GM21529 (cell line): ENCODE data around the gene ADK.
"Not testable (repeated sequence)": the region's sequence is repeated elsewhere in the genome, so short reads cannot be mapped to it uniquely, and the experiment has no call there.

ENCODE experiments used
- ATAC-seq: cut with Tn5 transposase; IDR thresholded peaks from one replicate; pipeline ENCODE4 v1.9.1; 2021; ENCODE audit not compliant: unreplicated experiment

The ADK gene

GRCh38 chr10:74406006-74406405 lies 255.0 kb downstream of the ADK start:
- ATAC-seq = no peak

GRCh38 chr10:74415146-74415839 lies 264.3 kb downstream of the ADK start:
- ATAC-seq = no peak

- ATAC-seq = no peak
Observed at GRCh38 chr10:74417397-74417796, 266.4 kb downstream of the ADK start.

GRCh38 chr10:74418285-74418872 lies 267.4 kb downstream of the ADK start:
- ATAC-seq = no peak

GRCh38 chr10:74419491-74419951 lies 268.5 kb downstream of the ADK start:
- no peak for ATAC-seq

- ATAC-seq = no peak
Observed at GRCh38 chr10:74419958-74420375, 268.9 kb downstream of the ADK start.

- no peak for ATAC-seq
Observed at GRCh38 chr10:74424565-74424964, 273.5 kb downstream of the ADK start.

- ATAC-seq = no peak
Observed at GRCh38 chr10:74425456-74426001, 274.5 kb downstream of the ADK start.

GRCh38 chr10:74431816-74432215 lies 280.8 kb downstream of the ADK start:
- no peak for ATAC-seq

- no peak for ATAC-seq
Observed at GRCh38 chr10:74432841-74433594, 282.0 kb downstream of the ADK start.

- ATAC-seq = no peak
Observed at GRCh38 chr10:74433595-74433956, 282.6 kb downstream of the ADK start.

GRCh38 chr10:74433993-74434392 lies 283.0 kb downstream of the ADK start:
- no peak for ATAC-seq

GRCh38 chr10:74434547-74434946 lies 283.5 kb downstream of the ADK start:
- ATAC-seq = no peak

GRCh38 chr10:74436523-74437170 lies 285.6 kb downstream of the ADK start:
- ATAC-seq = no peak

GRCh38 chr10:74437822-74438221 lies 286.8 kb downstream of the ADK start:
- ATAC-seq = no peak

- no peak for ATAC-seq
Observed at GRCh38 chr10:74439213-74439612, 288.2 kb downstream of the ADK start.

GRCh38 chr10:74445493-74445892 lies 294.5 kb downstream of the ADK start:
- no peak for ATAC-seq

GRCh38 chr10:74450602-74451001 lies 299.6 kb downstream of the ADK start:
- no peak for ATAC-seq

GRCh38 chr10:74451127-74451829 lies 300.3 kb downstream of the ADK start:
- no peak for ATAC-seq

GRCh38 chr10:74453169-74453568 lies 302.1 kb downstream of the ADK start:
- no peak for ATAC-seq

GRCh38 chr10:74457478-74457877 lies 306.5 kb downstream of the ADK start:
- ATAC-seq = not testable (repeated sequence)
